Activated CD4-positive, alpha-beta T cell treated with anti-CD3 and anti-CD28 coated beads for 1 hour (primary cell): Measurements from ENCODE around the gene FPR2.

Source experiments
- DNase-seq: peaks from one replicate; pipeline ENCODE4 v3.0.0-alpha.2; 2020

Gene FPR2

DNA sequence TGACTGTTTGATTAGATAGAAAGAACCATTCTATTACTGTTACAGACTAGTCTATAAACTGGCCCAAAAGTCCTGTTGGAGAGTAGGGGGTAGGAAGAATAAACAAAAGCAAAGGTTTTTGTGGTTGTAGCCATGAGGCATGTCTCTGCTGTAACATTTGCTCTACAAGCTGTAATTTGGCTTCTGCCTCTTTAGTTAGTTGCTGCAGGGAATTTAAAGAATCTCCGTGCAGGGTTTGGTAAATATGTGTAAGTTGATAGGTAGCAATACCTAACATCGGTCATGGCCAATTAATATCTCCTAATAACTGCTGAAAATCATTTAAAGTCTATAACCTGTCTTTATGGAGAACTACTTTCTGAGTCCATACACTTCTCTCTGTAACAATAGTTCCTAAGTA lies 46.9 kb downstream of the FPR2 start:
- DNase-seq = no peak

DNA sequence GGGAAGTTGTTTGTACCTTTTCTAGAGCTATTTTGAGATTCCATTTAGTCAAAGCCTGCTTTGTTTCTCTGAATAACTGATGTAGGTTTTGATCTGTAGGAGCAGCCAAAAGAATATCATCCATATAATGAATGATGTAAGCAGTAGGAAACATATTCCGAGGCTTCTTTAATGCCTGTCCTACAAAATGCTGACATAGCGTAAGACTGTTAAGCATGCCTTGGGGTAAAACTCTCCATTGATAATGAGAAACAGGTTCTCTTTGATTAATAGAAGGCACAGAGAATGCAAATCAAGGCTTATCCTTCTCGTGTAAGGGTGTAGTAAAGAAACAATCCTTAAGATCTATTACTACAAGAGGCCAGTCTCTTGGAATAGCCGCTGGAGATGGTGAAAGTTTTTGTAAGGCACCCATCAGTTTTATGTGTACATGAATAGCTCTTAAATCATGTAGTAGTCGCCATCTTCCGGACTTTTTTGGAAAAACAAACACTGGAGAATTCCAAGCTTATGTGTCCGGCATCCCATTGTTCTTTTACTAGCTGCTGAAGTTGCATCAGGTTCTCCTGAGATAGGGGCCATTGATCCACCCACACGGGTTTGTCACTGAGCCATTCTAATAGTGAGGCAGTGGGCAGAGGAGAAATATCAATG lies 47.5 kb downstream of the FPR2 start:
- no peak for DNase-seq

DNA sequence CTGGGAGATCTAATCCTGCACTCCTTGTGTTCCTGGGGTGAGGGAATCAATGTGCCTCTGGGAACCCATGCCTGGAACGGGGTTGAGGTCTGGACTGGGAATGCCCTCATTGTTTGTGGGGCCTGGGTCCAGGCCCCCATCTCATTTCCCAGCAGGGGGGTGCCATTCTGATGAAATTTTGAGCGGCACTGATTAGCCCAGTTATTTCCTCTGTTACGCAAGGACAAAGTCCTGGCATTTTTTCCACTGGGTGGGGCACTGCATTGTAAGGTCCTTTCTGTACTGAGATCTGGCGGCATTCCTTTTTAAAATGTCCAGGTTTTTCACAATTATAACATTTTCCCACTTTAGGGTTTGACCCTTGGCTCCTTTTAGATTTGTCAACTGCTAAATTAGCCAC lies 48.8 kb downstream of the FPR2 start:
- DNase-seq = no peak

DNA sequence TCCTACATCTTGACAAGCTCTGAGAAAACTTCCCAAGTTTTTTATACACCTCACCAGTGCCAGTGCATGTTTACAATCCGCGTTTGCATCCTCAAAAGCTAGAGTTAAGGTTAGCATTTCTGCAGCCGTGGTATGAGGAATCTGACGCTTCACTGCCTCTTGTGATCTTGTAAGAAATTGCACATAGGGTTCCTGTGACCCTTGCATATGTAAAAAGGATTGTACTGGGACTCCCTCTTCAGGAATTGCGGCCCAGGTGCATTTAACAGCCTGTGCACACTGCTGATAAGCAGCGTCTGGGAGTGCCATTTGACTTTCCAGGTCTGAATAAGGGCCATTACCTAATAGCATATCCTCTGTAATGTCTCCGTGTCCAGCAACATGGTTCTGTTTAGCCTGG lies 49.2 kb downstream of the FPR2 start:
- no peak for DNase-seq

DNA sequence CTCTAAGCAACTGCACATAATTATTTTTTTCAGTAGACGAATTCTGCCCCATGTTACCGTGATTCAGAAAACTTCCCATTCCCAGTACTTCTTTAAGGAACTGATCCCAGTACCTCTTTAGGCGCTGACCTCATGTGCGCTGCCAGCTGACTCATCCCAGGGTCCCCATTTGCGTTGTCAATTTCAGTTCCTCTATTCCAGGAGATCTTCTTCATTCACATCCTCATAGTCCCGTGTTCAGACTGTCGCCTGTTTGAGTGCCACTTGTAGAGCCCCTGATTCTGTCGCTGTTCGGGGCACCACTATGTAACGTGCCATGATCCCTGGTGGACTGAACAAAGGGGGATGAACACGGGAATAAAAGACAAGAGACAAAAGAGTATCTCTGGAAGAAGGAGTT lies 50.4 kb downstream of the FPR2 start:
- DNase-seq = no peak

DNA sequence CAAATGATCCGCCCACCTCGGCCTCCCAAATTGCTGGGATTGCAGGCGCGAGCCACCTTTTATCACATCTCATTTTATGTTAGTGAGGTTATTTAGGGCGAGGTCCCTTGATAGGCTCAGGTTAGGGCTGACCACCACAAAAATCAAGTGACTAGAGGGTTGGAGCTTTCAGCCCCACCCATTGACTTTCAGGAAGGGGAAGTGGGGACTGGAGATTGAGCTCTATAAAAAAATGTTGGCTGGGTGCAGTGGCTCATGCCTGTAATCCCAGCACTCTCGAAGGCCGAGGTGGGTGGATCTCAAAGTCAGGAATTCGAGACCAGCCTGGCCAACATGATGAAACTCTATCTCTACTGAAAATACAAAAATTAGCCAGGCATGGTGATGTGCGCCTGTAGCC lies 54.1 kb downstream of the FPR2 start:
- no peak for DNase-seq

DNA sequence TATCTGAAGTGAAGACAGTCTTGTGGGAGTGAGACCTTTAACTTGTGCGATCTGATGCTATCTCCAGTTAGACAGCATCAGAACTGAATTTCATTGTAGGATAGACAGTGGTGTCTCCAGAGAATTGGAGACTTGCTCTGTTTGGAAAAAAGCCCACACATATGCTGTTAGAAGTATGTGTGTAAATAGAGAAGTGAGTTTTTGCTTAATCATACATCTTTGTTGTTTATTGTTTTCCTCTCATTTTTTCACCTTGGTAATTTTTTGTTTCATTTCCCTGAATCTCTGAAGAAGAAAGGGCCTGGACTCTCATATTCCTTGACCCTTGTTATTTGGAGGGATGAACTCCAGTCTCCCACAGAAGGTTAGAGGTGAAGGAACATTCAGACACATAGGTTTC lies 55.7 kb downstream of the FPR2 start:
- no peak for DNase-seq

DNA sequence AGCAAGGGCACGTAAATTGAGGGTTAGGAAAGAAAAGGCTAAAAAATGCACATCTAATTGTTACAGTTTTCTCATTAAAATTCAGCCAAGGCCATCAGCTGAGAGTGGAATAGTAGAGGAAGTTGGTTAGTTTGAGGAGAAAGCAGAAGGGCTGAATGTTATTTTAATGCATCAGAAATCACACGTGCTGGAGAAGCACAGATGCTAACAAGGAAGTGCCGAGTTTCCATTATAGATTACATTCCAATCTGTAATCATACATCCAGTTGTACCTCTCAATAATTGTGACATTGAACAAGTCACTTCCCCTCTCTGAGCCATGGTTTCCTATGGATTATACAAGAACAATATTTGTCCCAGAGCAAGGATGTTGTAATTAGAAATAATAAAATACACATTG lies 59.0 kb downstream of the FPR2 start:
- DNase-seq = no peak
